Hepatocyte (in vitro differentiated cells): ENCODE data around the gene MYOZ1.

ENCODE experiments used
- EZH2 ChIP-seq: fragments of 200-600 bp; sonication (generic); IDR thresholded peaks from 2 replicates; pipeline ENCODE4 v1.6.1; 2016; ENCODE audit warnings: antibody characterized with exemption, mild to moderate bottlenecking, borderline replicate concordance
- TF ChIP-seq, protein P1 (sequence below): fragments of 200-600 bp; sonication (generic); IDR thresholded peaks from 2 replicates; pipeline ENCODE4 v1.5.1; 2016; ENCODE audit warnings: antibody characterized with exemption, mild to moderate bottlenecking; ENCODE audit not compliant: poor library complexity

DNA sequence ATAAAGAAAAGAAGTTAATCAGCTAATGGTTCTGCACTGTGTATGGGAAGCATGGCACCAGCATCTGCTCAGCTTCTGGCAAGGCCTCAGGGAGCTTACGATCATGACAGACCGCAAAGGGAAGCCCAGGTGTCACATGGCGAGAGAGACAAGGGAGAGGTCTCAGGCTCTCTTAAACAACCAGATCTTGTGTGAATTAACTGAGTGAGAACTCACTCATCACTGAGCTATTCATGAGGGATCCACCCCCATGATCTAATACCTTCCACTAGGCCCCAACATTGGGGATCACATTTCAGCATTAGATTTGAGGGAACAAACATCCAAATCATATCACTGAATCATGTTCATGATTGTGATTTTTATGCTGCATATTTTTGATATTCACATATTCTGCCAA, 55.9 kb downstream of the MYOZ1 start:
- TF ChIP-seq, protein P1, sequence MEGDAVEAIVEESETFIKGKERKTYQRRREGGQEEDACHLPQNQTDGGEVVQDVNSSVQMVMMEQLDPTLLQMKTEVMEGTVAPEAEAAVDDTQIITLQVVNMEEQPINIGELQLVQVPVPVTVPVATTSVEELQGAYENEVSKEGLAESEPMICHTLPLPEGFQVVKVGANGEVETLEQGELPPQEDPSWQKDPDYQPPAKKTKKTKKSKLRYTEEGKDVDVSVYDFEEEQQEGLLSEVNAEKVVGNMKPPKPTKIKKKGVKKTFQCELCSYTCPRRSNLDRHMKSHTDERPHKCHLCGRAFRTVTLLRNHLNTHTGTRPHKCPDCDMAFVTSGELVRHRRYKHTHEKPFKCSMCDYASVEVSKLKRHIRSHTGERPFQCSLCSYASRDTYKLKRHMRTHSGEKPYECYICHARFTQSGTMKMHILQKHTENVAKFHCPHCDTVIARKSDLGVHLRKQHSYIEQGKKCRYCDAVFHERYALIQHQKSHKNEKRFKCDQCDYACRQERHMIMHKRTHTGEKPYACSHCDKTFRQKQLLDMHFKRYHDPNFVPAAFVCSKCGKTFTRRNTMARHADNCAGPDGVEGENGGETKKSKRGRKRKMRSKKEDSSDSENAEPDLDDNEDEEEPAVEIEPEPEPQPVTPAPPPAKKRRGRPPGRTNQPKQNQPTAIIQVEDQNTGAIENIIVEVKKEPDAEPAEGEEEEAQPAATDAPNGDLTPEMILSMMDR, result no peak
- no peak for TF ChIP-seq EZH2
